GM23338 (cell line): Measurements from ENCODE around the gene EEF1G.
"Not testable (repeated sequence)": the region's sequence is repeated elsewhere in the genome, so short reads cannot be mapped to it uniquely, and the experiment has no call there.

Experiments
- POLR2AphosphoS5 ChIP-seq: IDR thresholded peaks from 2 replicates; pipeline ENCODE4 v1.6.1; 2016; ENCODE audit warnings: antibody characterized with exemption, low read depth
- TF ChIP-seq, protein P1 (sequence below), 2 experiments: fragments of 200-600 bp in 1 of 2; sonication (generic) in 1 of 2; conservative IDR thresholded peaks; 2 replicates each; pipeline versions ENCODE4 v1.5.1 to v1.6.1; 2016 to 2017; ENCODE audit warnings: antibody characterized with exemption in 2 of 2, low read depth in 2 of 2, mild to moderate bottlenecking in 2 of 2, moderate library complexity in 1 of 2
- TF ChIP-seq, protein P2 (sequence below): IDR thresholded peaks from one replicate; pipeline ENCODE4 v1.6.1; 2018; ENCODE audit warnings: antibody characterized with exemption; ENCODE audit not compliant: unreplicated experiment

DNA sequence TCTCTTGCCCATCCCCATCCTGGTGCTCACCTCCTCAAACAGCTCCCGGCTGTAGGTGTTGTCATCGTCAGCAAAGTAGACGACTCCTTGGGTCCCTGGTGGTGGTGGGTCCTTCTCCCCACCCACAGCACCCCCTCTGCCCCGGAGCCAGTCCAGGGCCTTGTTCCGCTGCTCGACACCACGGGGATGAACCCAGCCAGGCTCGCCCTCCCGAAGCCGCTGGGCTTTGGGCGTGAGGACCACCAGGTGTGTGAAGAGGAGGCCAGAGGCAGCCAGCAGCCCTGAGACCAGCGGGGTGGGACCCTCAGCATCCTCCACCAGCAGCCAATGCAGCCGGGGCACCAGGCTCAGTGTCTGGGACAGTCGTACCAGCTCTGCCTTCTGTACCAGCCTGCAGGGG lies 43.3 kb upstream of the EEF1G start:
- TF ChIP-seq, protein P1, sequence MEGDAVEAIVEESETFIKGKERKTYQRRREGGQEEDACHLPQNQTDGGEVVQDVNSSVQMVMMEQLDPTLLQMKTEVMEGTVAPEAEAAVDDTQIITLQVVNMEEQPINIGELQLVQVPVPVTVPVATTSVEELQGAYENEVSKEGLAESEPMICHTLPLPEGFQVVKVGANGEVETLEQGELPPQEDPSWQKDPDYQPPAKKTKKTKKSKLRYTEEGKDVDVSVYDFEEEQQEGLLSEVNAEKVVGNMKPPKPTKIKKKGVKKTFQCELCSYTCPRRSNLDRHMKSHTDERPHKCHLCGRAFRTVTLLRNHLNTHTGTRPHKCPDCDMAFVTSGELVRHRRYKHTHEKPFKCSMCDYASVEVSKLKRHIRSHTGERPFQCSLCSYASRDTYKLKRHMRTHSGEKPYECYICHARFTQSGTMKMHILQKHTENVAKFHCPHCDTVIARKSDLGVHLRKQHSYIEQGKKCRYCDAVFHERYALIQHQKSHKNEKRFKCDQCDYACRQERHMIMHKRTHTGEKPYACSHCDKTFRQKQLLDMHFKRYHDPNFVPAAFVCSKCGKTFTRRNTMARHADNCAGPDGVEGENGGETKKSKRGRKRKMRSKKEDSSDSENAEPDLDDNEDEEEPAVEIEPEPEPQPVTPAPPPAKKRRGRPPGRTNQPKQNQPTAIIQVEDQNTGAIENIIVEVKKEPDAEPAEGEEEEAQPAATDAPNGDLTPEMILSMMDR (conservative IDR thresholded peaks at IDR 0.05; ENCODE audit: low read depth in 2 of 2) = not testable (repeated sequence)
- TF ChIP-seq, protein P2, sequence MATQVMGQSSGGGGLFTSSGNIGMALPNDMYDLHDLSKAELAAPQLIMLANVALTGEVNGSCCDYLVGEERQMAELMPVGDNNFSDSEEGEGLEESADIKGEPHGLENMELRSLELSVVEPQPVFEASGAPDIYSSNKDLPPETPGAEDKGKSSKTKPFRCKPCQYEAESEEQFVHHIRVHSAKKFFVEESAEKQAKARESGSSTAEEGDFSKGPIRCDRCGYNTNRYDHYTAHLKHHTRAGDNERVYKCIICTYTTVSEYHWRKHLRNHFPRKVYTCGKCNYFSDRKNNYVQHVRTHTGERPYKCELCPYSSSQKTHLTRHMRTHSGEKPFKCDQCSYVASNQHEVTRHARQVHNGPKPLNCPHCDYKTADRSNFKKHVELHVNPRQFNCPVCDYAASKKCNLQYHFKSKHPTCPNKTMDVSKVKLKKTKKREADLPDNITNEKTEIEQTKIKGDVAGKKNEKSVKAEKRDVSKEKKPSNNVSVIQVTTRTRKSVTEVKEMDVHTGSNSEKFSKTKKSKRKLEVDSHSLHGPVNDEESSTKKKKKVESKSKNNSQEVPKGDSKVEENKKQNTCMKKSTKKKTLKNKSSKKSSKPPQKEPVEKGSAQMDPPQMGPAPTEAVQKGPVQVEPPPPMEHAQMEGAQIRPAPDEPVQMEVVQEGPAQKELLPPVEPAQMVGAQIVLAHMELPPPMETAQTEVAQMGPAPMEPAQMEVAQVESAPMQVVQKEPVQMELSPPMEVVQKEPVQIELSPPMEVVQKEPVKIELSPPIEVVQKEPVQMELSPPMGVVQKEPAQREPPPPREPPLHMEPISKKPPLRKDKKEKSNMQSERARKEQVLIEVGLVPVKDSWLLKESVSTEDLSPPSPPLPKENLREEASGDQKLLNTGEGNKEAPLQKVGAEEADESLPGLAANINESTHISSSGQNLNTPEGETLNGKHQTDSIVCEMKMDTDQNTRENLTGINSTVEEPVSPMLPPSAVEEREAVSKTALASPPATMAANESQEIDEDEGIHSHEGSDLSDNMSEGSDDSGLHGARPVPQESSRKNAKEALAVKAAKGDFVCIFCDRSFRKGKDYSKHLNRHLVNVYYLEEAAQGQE = not testable (repeated sequence)
- not testable (repeated sequence) for TF ChIP-seq POLR2AphosphoS5
